Hepatocyte (in vitro differentiated cells): ENCODE results near the gene TLL1. TPM values are rescaled to one million over a fixed set of nuclear protein-coding genes. Genes with fewer than 3 reads are reported as not detected.

Experiments used
- DNase-seq: peaks from one replicate; pipeline ENCODE4 v3.0.0-alpha.2; 2016; ENCODE audit warnings: low spot score
- H2AFZ ChIP-seq: fragments of 200-600 bp; sonication (generic); 2 replicates; pipeline ENCODE4 v1.6.0; 2016; ENCODE audit warnings: antibody characterized with exemption, mild to moderate bottlenecking
- H3K27ac ChIP-seq: fragments of 200-600 bp; sonication (generic); 2 replicates; pipeline ENCODE4 v1.5.1; 2016; ENCODE audit warnings: mild to moderate bottlenecking
- H3K27me3 ChIP-seq: fragments of 200-600 bp; sonication (generic); 2 replicates; pipeline ENCODE4 v1.6.1; 2016
- H3K36me3 ChIP-seq: fragments of 200-600 bp; sonication (generic); replicated peaks from 2 replicates; pipeline ENCODE4 v1.5.1; 2016; ENCODE audit warnings: low read depth; ENCODE audit not compliant: insufficient read depth
- H3K4me1 ChIP-seq: fragments of 200-600 bp; sonication (generic); 2 replicates; pipeline ENCODE4 v1.5.1; 2016; ENCODE audit warnings: mild to moderate bottlenecking, moderate library complexity; ENCODE audit not compliant: insufficient read depth
- H3K4me2 ChIP-seq: fragments of 200-600 bp; sonication (generic); 2 replicates; pipeline ENCODE4 v1.6.0; 2016
- H3K4me3 ChIP-seq: fragments of 200-600 bp; sonication (generic); 2 replicates; pipeline ENCODE4 v1.5.1; 2016; ENCODE audit warnings: mild to moderate bottlenecking
- H3K79me2 ChIP-seq: fragments of 200-600 bp; sonication (generic); 2 replicates; pipeline ENCODE4 v1.6.0; 2017; ENCODE audit warnings: mild to moderate bottlenecking
- H3K9me2 ChIP-seq: fragments of 200-600 bp; sonication (generic); replicated peaks from 2 replicates; pipeline ENCODE4 v1.6.0; 2017; ENCODE audit warnings: mild to moderate bottlenecking; ENCODE audit not compliant: insufficient read depth
- H3K9me3 ChIP-seq: fragments of 200-600 bp; sonication (generic); 2 replicates; pipeline ENCODE4 v1.5.1; 2016; ENCODE audit warnings: low read depth, mild to moderate bottlenecking
- H4K20me1 ChIP-seq: fragments of 200-600 bp; sonication (generic); 2 replicates; pipeline ENCODE4 v1.6.0; 2016; ENCODE audit warnings: mild to moderate bottlenecking; ENCODE audit not compliant: insufficient read depth, poor library complexity, severe bottlenecking
- EZH2 ChIP-seq: fragments of 200-600 bp; sonication (generic); IDR thresholded peaks from 2 replicates; pipeline ENCODE4 v1.6.1; 2016; ENCODE audit warnings: antibody characterized with exemption, mild to moderate bottlenecking, borderline replicate concordance
- EZH2phosphoT487 ChIP-seq: fragments of 200-600 bp; sonication (generic); IDR thresholded peaks from one replicate; pipeline ENCODE4 v1.6.1; 2018; ENCODE audit warnings: antibody characterized with exemption, mild to moderate bottlenecking, low read depth, moderate library complexity; ENCODE audit not compliant: unreplicated experiment, severe bottlenecking
- WGBS: methylation state at CpG from one replicate; pipeline ENCODE4 v1.1.6; 2016; ENCODE audit warnings: low lambda C conversion rate; ENCODE audit errors: missing lambda C conversion rate; 5-methylcytosine and 5-hydroxymethylcytosine counted together
- polyA plus RNA-seq: library from polyadenylated mRNA; unstranded; fragments of >200 nt; fragmentation: Nextera tagmentation; extraction: Ambion mirVana; gene quantifications from 2 replicates; pipeline ENCODE4 v1.2.1, GENCODE V29; 2016
- total RNA-seq: library from RNA; depleted of rRNA; stranded (reverse); fragments of >200 nt; gene quantifications from 2 replicates; pipeline ENCODE4 v1.2.3, GENCODE V29; 2014
- TF ChIP-seq, protein P1 (sequence below): fragments of 200-600 bp; sonication (generic); IDR thresholded peaks from 2 replicates; pipeline ENCODE4 v1.5.1; 2016; ENCODE audit warnings: antibody characterized with exemption, mild to moderate bottlenecking; ENCODE audit not compliant: poor library complexity

The TLL1 gene
- total and polyA plus RNA-seq, 2 experiments from 2014 or later = 0.30 to 0.97 TPM

DNA sequence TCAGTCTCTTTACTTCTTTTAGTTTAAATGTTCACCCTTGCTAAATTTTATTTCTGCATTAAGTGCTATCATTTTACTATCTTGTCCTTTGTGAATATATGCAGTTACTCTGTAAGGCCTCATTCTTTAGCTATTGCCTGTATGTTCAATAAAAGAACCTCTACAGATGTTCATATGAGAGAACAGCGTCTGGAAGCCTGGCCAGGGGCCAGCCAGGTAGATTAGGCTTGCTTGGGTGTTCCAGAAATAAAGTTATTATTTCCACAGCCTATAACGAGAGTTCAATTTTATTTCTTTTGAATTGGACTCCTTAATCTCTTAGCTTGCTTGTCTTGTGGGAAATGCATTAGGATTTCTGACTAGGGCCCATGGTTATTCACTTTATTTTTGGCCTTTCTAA, 214.5 kb downstream of the TLL1 start:
- Histone ChIP-seq H3K4me3 (no peak overlapping the region), H2AFZ (no peak overlapping the region), H4K20me1 (no peaks in the 10 kb centered on the region), H3K27ac (no peak overlapping the region), H3K79me2 (no peaks in the 10 kb centered on the region), H3K9me2 (no peaks in the 10 kb centered on the region), H3K9me3 (no peaks in the 10 kb centered on the region), H3K36me3 (no peaks in the 10 kb centered on the region), H3K4me2 (no peak overlapping the region), H3K4me1 (no peaks in the 10 kb centered on the region), H3K27me3 (no peaks in the 10 kb centered on the region)
- DNase-seq = no peak
- TF ChIP-seq EZH2phosphoT487 = no peak
- no peak for TF ChIP-seq EZH2
- TF ChIP-seq, protein P1, sequence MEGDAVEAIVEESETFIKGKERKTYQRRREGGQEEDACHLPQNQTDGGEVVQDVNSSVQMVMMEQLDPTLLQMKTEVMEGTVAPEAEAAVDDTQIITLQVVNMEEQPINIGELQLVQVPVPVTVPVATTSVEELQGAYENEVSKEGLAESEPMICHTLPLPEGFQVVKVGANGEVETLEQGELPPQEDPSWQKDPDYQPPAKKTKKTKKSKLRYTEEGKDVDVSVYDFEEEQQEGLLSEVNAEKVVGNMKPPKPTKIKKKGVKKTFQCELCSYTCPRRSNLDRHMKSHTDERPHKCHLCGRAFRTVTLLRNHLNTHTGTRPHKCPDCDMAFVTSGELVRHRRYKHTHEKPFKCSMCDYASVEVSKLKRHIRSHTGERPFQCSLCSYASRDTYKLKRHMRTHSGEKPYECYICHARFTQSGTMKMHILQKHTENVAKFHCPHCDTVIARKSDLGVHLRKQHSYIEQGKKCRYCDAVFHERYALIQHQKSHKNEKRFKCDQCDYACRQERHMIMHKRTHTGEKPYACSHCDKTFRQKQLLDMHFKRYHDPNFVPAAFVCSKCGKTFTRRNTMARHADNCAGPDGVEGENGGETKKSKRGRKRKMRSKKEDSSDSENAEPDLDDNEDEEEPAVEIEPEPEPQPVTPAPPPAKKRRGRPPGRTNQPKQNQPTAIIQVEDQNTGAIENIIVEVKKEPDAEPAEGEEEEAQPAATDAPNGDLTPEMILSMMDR = no peak
- WGBS = 82% methylated on average over 2 of the region's 2 CpGs

DNA sequence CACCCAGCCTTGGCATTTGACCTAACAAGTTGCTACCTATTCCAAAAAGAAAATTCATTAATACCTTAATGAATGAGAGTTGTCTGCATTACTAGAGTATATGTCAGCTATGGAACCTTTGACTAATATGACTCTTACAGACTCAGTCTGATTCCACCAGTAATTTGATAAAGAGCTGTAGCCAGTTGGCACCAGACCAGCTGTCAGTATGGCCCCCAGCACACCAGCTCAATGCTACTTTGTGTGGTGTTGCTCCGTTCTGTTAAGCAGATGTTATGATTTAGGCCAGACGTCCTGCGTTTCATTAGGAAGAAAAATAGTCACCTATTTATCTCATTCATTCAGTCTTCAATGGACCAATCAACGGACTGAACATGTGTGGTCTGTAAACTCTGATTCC, 215.5 kb downstream of the TLL1 start:
- Histone ChIP-seq H2AFZ (no peak overlapping the region), H3K4me3 (no peak overlapping the region), H3K4me1 (no peaks in the 10 kb centered on the region), H3K9me2 (no peaks in the 10 kb centered on the region), H3K9me3 (no peaks in the 10 kb centered on the region), H3K27ac (no peak overlapping the region), H4K20me1 (no peaks in the 10 kb centered on the region), H3K4me2 (no peak overlapping the region), H3K27me3 (no peaks in the 10 kb centered on the region), H3K36me3 (no peaks in the 10 kb centered on the region), H3K79me2 (no peaks in the 10 kb centered on the region)
- TF ChIP-seq, protein P1 = no peak
- no peak for TF ChIP-seq EZH2phosphoT487
- no peak for TF ChIP-seq EZH2
- DNase-seq = no peak
- 64% methylated on average over 4 of the region's 4 CpGs for WGBS

DNA sequence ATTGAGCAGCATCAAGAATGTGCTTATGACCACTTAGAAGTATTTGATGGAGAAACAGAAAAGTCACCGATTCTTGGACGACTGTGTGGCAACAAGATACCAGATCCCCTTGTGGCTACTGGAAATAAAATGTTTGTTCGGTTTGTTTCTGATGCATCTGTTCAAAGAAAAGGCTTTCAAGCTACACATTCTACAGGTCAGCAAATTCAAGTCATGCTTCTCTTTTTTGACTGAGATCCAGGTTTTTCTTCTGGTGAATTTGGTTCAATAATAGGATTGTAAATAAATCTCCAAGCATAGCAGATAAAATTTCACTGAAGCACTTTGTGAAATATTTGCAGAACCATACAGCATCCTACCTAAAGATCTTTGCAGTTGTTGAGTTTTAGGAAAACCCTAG, 218.1 kb downstream of the TLL1 start:
- TF ChIP-seq EZH2 = no peak
- TF ChIP-seq, protein P1 = no peak
- Histone ChIP-seq H3K79me2 (no peaks in the 10 kb centered on the region), H3K27ac (no peak overlapping the region), H3K4me1 (no peaks in the 10 kb centered on the region), H3K36me3 (no peaks in the 10 kb centered on the region), H3K9me3 (no peaks in the 10 kb centered on the region), H2AFZ (no peak overlapping the region), H3K27me3 (no peaks in the 10 kb centered on the region), H3K4me3 (no peak overlapping the region), H4K20me1 (no peaks in the 10 kb centered on the region), H3K9me2 (no peaks in the 10 kb centered on the region), H3K4me2 (no peak overlapping the region)
- DNase-seq = no peak
- WGBS = 63% methylated on average over 3 of the region's 3 CpGs
